Endothelial cell (in vitro differentiated cells): ENCODE data around the gene SART3. TPM values are rescaled to one million over a fixed set of nuclear protein-coding genes. Genes with fewer than 3 reads are reported as not detected.
A peak's percentile ranks its signal among the peaks of the same experiment; 100 is the strongest.

ENCODE experiments used
- DNase-seq: peaks from one replicate; pipeline ENCODE4 v3.0.0; 2021; ENCODE audit warnings: low spot score
- H3K27ac Mint-ChIP-seq: one replicate; pipeline ENCODE4 v1.8.0; 2021; ENCODE audit warnings: mixed read lengths, inconsistent platforms; ENCODE audit not compliant: unreplicated experiment
- H3K27me3 Mint-ChIP-seq: one replicate; pipeline ENCODE4 v1.8.0; 2021; ENCODE audit warnings: mild to moderate bottlenecking, moderate library complexity, mixed read lengths, inconsistent platforms; ENCODE audit not compliant: unreplicated experiment
- H3K36me3 Mint-ChIP-seq: one replicate; pipeline ENCODE4 v1.8.0; 2021; ENCODE audit warnings: mild to moderate bottlenecking, low read depth, mixed read lengths, inconsistent platforms; ENCODE audit not compliant: unreplicated experiment
- H3K4me1 Mint-ChIP-seq: one replicate; pipeline ENCODE4 v1.8.0; 2021; ENCODE audit warnings: mild to moderate bottlenecking, mixed read lengths, inconsistent platforms; ENCODE audit not compliant: unreplicated experiment
- H3K4me3 Mint-ChIP-seq: one replicate; pipeline ENCODE4 v1.8.0; 2021; ENCODE audit warnings: mild to moderate bottlenecking, mixed read lengths, inconsistent platforms; ENCODE audit not compliant: unreplicated experiment
- H3K9me3 Mint-ChIP-seq: one replicate; pipeline ENCODE4 v1.8.0; 2021; ENCODE audit warnings: mixed read lengths, inconsistent platforms; ENCODE audit not compliant: unreplicated experiment
- CTCF ChIP-seq: fragments of 200-600 bp; sonication (generic); IDR thresholded peaks from one replicate; pipeline ENCODE4 v1.5.0; 2021; ENCODE audit warnings: antibody characterized with exemption; ENCODE audit not compliant: unreplicated experiment
- total RNA-seq: library from RNA; stranded (reverse); fragmentation: NEBNext Ultra II Directional; extraction: Animal tissue kit (Norgen Biotek cat#: 25700); gene quantifications from one replicate; pipeline ENCODE4 v1.2.1, GENCODE V29; 2021; ENCODE audit not compliant: unreplicated experiment

The SART3 gene
- total RNA-seq, 1 donor from 2014 or later, result 67.8 TPM

DNA sequence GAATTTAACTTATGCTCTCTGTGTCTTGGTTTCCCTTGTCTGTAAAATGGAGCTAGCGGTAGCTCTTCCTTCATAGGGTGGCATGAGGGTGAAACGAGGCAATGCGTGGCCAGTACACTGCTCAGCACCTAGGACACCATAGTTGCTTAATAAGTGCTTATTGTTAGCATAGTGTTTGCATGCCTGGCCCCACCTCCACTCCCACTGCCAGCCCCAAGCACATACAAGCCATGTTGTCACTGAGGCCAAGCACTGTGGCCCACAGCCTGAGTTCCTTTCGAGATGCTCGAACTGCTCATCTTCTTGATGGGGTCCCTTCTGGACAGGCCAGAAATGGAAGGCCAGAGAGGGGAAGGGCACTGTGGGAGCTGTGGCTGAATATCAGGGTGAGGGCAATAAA is 45.1 kb downstream of the SART3 start:
- Mint-ChIP-seq H3K27ac (peak overlapping the region; percentile 84), H3K36me3 (peaks cover 15% of the 10 kb centered on the region), H3K27me3 (peaks cover 20% of the 10 kb centered on the region), H3K4me1 (peaks cover 9% of the 10 kb centered on the region), H3K9me3 (no peaks in the 10 kb centered on the region), H3K4me3 (peak overlapping the region; percentile 92)
- DNase-seq, result no peak
- TF ChIP-seq CTCF, result no peak

GRCh38 chr12:108514973-108515814 is 45.8 kb downstream of the SART3 start, which contains the start of gene FICD:
FICD (plus strand) TSS chr12:108515277; CDS start chr12:108516973, 1,696 bp downstream.
- Mint-ChIP-seq H3K9me3 (no peaks in the 10 kb centered on the region), H3K4me3 (peak within 1 kb of the TSS; percentile 92), H3K27ac (peak within 1 kb of the TSS; percentile 84), H3K36me3 (peaks cover 15% of the 10 kb centered on the region), H3K4me1 (peaks cover 9% of the 10 kb centered on the region), H3K27me3 (peaks cover 20% of the 10 kb centered on the region)
- no peak for TF ChIP-seq CTCF
- peak; percentile 99 for DNase-seq

DNA sequence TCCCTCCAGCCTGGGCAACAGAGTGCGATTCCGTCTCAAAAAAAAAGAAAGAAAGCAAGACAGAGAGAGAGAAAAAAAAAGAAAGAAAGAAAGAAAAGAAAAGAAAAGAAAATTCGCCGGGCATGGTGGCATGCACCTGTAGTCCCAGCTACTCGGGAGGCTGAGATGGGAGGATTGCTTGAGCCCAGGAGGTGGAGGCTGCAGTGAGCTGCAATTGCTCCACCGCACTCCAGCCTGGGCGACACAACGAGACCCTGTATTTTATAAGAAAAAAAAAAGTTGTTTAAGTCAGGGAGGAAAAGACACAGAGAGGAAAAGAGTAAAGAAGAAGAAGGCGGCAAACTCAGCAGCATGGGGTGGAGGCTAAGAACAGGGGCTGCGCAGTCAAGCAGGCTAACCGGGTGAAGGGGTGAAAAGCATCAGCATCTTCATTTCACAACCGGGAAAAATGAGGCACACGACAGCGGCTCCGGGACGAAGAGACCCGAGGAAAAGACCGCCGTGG is 46.5 kb downstream of the SART3 start:
- Mint-ChIP-seq H3K9me3 (no peaks in the 10 kb centered on the region), H3K27me3 (peaks cover 17% of the 10 kb centered on the region), H3K36me3 (peaks cover 15% of the 10 kb centered on the region), H3K27ac (peak overlapping the region; percentile 36), H3K4me3 (peak overlapping the region; percentile 92), H3K4me1 (peaks cover 9% of the 10 kb centered on the region)
- TF ChIP-seq CTCF, result no peak
- DNase-seq, result no peak

GRCh38 chr12:108511633-108512540 is 49.1 kb downstream of the SART3 start:
- Mint-ChIP-seq H3K36me3 (peaks cover 6% of the 10 kb centered on the region), H3K27ac (peak overlapping the region; percentile 36), H3K27me3 (peaks cover 13% of the 10 kb centered on the region), H3K4me3 (no peak overlapping the region), H3K9me3 (no peaks in the 10 kb centered on the region), H3K4me1 (peaks cover 9% of the 10 kb centered on the region)
- peak; percentile 76 for DNase-seq
- TF ChIP-seq CTCF, result peak; percentile 97
